ENCODE measurements around the gene HSCB. TPM values are rescaled to one million over a fixed set of nuclear protein-coding genes. Genes with fewer than 3 reads are reported as not detected.
"Not testable (repeated sequence)": the region's sequence is repeated elsewhere in the genome, so short reads cannot be mapped to it uniquely, and the experiment has no call there.

HSCB gene
- total RNA-seq, 1 donor from 2014 or later, result 6.9 TPM

DNA sequence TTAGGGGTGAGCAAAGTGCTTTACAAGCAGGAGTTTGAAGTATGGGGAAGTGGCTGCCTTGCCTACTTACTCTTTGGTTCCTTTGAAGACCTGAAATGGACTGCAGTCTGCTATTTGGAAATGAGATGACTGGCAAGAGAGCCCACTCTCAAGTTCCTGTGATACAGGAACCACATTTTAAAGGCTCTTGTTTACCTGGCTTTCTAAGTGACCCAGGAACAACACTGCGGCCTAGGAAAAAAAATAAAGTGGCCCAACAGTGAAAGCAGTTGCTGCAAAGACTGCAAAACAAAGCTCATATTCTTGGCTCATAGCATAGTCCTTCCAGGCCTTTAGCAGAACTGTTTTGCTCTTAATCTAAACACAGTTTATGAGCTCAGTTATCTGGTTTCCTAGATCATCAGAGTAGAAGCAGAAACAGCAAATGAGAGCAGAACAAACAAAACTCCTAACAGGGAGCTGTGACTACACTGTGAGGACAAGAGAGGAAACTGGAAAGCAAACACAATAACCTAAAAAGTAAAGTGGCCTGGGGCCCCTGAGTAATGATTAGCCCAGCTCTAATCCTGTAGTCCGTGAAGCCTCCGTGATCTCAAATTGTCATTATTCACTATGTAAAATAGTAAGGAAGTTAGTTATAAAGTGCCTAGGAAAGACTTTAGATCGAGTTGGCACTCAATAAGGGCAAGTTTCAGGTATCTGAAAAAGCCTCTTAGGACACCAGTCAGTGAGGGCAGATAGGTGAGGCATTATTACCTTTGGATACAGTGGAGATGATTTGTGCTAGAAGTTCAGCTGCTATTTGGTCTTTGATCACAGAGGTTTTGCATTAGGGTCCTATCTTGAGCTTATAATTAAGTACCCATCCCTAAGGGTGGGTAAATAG is 42.2 kb downstream of the HSCB start:
- DNase-seq (ENCODE audit: low spot score in 2 of 2) (no peak), FAIRE-seq (no peak)

DNA sequence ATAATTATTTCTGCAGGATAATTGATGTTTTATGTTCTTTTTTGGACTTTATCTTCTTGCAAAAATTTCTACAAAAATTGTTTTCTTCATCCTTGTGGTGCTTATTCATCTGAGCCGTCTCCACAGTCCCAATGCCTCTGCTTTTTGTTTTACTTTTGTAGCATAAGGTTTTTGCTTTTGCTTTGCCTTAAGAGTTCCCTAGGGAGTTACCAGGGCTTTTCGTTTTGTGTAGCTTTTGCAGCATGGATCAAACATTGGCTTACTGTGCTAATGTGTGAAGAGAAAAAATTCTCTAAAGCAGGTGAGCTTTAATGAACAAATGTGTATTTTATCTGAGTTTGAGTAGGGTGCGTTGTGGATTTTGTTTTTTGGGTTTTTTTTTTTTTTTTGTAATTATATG is 46.8 kb downstream of the HSCB start:
- DNase-seq (ENCODE audit: low spot score in 2 of 2) (no peak), FAIRE-seq (no peak)

DNA sequence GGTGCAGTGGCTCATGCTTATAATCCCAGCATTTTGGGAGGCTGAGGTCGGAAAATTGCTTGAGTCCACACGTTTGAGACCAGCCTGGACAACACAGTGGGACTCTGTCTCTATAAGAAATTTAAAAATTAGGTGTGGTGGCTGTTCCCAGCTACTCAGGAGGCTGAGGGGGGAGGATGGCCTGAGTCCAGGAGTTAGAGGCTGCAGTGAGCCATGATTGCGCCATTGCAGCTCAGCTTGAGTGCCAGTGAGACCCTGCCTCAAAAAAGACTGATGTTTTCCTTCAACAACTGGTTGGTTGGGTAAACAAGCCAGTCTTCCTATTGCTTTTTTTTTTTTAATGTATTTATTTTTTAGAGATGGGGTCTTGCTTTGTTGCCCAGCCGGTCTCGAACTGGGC is 49.3 kb downstream of the HSCB start:
- DNase-seq (ENCODE audit: low spot score in 2 of 2) (no peak), FAIRE-seq (no peak)

DNA sequence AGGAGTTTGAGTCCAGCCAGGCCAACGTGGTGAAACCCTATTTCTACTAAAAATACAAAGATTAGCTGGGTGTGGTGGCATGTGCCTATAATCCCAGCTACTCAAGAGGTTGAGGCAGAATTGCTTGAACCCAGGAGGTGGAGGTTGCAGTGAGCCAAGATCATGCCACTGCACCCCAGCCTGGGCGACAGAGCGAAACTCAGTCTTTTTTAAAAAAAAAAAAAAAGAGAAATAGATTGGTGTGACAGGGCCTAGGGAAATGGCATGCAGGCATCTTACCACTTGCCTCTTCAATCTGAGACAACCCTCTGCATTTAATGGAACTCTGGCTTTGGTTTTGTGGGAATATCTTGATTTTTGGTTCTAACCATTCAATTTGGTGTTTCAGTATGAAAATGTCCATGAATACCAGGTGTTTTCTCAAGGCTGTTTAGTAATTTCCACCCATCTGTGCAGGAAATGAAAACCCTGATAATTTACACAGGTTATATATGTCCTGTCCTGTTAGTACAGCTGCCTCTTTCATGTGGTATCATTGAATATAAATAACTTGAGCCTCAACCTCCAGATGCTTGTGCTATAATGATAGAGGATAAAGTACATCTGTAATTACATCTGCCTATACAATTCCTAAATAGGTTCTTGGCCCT is 50.1 kb downstream of the HSCB start:
- FAIRE-seq (no peak), DNase-seq (ENCODE audit: low spot score in 2 of 2) (no peak)

DNA sequence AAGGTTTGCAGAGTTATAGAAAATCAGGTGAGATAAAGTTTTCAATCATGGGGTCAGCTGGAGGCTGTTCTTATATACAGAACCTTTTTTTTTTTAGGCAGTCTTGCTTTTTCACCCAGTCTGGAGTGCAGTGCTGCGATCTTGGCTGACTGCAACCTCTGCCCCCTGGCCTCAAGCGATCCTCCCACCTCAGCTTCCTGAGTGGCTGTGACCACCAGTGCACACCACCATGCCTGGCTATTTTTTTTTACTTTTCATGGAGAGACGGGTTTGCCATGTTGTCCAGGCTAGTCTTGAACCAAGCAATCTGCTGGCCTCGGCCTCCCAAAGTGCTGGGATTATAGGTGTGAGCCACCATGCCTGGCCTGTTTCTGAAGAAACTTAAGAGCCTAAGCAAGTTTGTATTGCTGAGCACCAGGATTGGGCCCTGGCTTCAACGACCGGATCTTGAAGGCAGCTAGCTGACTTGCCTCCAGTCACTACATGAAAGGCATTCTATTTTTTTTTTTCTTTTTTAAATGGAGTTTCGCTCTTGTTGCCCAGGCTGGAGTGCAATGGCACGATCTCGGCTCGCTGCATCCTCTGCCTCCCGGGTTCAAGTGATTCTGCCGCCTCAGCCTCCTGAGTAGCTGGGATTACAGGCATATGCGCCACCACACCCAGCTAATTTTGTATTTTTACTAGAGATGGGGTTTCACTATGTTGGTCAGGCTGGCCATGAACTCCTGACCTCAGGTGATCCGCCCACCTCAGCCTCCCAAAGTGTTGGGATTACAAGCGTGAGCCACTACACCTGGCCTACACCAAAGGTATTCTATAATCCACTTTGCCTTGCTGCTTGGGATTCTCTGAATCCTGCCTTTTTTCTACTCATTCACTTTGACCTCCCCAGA is 50.9 kb downstream of the HSCB start:
- no peak for DNase-seq (ENCODE audit: low spot score in 2 of 2)
- FAIRE-seq, result no peak

DNA sequence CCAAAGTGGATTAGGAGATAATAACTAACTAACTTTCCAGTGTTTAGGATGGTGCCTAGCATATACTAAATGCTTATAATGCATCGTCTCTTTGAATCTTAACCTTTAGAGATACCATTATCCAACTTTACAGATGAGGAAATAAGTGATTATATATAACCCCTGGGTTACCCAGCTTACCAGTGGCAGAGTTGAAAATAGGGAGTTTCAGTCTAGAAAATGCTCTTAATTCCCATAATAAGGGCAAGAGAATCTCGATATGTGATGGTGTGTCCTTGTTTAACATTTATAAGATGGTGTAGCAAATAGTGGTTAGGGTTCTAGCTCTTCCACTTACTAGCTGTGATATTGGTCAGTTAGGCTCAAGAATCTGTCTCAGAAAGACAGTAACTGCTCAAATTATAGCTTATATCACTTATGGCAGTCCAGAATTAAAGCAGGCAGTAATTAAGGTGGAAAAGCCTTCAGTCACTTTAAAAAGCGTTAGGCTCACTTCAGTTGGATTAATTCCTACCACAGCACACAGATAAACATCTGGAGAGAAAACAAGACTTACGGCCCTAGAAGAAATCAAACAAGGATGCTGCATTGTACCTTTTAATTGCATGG is 52.2 kb downstream of the HSCB start:
- DNase-seq (ENCODE audit: low spot score in 2 of 2) (no peak), FAIRE-seq (no peak)

DNA sequence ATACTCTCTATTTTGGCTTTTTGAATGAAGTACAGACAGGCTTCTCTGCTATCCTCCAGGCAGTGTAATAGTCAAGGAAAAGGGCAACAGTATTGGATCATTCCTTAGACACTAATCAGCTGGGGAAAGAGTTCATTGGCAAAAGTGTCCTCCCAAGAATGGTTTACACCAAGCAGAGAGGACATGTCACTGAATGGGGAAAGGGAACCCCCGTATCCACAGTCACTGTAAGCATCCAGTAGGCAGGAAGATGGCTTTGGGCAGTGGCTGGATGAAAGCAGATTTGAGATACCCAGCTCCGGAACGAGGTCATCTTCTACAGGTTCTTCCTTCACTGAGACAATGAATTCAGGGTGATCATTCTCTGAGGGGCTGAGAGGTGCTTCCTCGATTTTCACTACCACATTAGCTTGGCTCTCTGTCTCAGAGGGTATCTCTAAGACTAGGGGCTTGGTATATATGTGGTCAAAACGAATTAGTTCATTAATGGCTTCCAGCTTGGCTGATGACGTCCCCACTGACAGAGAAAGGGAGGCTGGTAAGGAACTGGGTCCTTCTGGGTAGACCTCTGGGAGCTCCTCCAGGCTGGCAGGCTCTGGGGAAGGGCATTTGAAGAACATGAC is 53.3 kb downstream of the HSCB start:
- FAIRE-seq, result no peak
- no peak for DNase-seq (ENCODE audit: low spot score in 2 of 2)

DNA sequence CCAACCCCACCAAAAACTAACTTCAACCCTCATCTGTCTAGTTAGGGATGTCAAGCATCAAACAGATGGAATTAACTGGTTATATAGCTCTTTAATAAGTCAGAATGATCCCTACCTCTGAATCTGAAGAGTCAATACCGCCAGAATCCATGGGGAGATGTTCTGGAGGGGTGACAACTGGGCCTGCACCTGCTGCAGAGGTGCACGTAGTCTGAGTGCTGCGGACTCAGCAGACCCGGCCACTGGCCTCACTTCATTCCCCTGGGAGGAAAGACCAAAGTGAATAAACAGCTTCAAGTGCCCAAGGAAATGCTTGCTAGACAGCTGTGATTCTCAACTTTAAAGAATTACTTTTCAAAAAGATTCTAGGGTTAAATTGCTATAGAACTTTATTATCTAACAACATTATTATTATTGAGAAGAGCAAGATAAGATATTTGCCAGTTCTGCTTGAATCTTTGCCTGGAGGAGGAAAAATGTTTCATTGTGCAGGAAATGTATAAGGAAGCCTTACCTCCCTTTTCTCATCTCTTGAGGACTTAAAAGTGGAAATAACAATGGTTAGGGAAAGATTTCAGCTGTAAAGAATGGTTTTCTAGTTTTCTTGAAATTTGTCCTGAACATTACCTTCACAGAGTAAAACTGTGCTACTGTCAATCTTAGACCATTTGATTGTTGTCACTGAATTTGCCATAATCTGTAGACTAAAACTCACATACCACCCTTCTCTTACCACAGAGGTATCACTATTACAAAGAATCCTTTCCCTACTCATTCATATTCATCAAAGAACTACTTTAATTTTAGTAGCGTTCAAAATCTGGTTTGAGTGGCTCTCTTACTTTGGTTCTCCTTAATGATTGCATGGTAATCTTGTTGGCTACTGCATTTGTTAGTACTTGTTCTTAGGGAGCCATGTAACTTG is 54.4 kb downstream of the HSCB start:
- no peak for FAIRE-seq

DNA sequence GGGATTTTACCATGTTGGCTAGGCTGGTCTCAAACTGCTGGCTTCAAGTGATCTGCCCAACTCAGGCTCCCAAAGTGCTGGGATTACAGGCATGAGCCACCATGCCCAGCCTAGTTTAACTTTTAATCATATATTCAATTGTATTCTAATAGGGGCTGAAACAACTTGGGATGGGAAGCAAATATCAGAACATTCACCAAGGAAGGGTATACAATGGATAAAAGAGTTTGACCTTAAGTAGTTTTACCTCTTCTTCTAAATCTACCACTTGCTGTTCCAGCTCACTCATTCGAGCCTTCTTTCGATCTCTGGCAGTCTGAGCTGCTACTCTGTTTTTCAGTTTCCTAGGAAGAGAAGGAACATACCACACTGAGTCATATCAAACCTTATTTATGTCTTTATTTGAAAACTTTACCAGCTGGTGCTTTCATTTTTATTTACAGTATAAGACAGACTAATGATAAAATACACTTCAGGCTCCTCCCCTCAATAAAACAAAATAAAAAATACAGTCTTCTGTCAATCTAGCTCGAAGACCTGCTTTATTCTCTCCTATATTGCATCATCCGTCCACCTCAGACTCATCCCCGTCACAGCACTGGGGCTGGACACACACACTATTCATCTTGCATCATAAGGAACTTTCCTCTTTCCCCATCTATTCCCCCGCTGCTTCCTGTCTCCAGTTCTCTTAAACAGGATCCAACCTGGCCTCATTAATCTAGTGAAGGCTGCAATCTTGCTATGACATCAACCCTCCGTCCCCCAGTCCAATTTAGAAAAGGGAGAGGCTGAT is 57.2 kb downstream of the HSCB start:
- no peak for FAIRE-seq

More for the DNA sequence above, 54.4 kb downstream of the HSCB start:
- DNase-seq (ENCODE audit: low spot score in 2 of 2), result no peak

DNA sequence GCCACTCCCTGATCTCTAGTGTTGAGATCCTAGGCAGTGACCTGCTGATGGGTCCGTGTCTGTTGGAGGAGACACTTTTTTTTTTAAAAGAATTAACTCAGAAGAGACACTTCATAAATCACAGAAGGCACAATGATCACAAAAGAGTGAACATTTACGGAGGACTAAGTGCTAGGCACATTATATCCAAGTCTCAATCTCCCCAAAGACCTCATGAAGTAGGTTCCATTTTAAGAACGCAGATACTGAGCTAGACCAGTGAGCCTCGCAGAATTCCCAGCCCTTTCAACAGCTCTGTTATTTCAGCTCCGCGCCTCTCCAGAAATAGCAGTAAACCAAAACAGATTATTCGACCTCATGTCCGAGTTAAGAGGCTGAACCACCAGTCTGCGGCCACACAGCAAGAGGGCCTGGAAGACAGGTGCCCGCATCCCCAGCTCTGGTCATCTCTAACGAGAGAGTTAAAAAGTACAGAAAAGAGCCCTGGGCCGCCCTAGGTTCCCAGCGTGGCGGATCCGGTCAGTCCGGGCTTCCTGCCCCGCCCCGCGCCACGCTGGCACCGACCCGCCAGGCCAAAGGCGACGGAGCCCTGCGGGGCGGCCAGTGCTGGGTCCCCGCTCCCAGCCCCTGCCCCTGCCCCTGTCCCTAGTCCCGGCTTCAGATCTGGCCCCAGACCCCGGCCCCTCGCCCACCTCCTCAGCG is 57.9 kb downstream of the HSCB start:
- no peak for FAIRE-seq
- peak in 1 of 2 donors; percentile 54 for DNase-seq (ENCODE audit: low spot score in 2 of 2)

More for the DNA sequence above, 57.2 kb downstream of the HSCB start:
- peak in 1 of 2 donors; percentile 59 for DNase-seq (ENCODE audit: low spot score in 2 of 2)

DNA sequence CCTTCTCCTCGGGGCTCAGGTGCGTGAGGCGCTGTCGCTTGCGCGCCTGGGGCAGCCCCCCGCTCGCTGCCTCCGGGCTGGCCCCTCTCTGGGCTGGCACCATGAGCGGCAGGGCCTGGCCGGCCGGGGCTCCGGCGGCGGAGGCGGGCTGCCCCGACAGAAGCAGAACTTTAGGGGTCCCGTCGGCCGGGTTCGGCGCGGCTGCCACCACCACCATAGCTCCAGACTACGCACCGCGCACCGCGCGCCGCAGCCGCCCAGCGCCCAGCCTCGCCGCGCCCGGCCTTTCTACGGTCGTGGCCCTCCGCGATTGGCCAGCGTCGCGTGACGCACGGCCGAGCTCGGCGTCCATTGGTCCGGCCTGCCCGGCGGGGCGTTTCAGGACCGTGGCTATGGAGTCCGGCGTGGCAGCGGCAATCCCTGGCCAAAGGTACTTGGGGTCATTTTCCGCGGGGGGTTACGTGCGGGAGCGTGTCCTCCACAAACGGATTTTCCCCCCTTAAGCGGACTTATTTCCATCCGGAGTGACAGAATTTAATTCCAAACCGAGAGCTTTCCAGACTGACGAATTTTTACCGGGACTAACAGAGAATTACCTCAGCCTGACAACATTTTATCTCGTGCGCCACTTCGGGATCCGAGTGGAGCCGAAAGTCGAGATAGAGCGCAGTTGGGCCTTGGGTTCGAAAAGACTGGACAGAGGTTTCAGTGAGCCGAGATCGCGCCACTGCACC is 58.6 kb downstream of the HSCB start, which contains the start of gene XBP1:
XBP1 (minus strand) TSS at position 262 of the 734 bp plus-strand sequence.
- DNase-seq (ENCODE audit: low spot score in 2 of 2), result peak; percentile 98 to 99
- FAIRE-seq, result no peak

DNA sequence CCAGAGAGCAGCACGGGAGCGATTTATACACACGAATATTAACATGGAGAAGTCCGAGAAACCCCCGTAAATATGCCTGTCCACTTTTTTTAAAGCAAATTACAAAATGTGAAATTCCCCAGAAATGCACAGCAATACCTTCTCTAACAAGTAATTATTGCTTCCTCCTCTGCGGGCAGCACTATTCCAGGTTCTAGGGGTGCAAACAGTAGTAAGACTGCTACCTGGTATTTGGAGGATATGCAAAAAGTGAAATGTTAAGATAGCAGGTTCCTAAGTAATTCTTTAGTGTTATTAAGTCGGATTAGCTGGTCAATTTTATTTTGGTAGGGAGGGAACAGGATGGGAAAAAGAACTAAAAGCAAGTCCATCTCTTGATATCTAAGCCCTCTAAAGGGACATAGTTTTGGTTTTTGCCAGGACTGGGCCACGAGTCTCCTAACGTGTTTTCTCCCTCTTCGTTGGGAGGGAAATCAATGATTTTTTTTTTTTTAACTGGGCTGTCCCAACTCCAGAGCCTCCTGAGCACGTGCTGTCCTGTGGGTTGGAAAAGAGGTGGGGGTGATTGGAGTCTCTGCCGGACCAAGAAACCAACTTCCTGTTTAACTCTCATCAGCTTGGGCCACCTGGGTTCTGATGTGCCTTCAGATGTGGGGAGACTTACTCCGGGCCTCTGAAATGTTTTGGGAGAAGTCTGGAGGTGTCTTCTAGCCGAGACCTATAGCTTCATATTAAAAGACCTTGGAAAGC is 60.2 kb downstream of the HSCB start:
- no peak for FAIRE-seq

DNA sequence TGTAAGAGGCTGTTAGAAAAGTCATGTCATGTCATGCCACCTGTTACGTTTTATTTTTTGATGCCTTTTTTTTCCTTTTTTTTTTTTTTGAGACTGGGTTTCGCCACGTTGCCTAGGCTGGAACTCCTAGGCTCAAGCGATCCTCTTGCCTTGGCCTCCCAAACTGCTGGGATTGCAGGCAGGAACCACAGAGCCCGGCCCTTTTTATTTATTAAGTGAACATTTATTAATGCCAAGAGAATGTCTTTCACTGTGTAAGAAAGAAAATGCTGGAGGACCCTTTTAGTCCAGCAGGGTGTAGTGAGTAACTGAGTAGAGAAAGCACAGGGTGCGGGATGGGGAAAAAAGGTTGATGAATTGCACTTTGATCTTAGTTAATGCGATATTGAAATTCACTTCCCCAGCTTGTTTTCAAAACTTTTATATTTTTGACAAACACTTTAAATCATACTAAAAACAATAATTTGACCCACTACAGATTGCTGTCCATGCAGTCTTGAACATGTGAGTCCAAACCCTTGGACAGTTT is 60.8 kb downstream of the HSCB start:
- no peak for FAIRE-seq
- no peak for DNase-seq (ENCODE audit: low spot score in 2 of 2)

More for the DNA sequence above, 60.2 kb downstream of the HSCB start:
- no peak for DNase-seq (ENCODE audit: low spot score in 2 of 2)

DNA sequence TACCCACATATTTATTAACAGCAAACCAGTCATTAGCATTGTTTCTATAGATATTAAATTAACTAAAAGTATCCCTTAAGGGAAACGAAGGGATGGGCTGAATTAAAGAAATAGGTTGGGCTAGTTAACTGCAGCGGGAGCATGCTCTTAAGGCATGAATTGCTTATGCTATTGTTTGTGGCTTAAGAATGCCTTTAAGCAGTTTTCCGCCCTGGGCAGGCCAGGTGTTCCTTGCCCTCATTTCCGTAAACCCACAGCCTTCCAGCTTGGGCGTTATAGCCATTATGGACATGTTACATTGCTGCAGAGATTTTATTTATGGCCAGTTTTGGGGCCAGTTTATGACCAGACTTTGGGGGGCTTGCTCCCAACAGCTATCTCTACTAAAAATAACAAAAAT is 63.6 kb downstream of the HSCB start:
- DNase-seq (ENCODE audit: low spot score in 2 of 2); FAIRE-seq: not testable (repeated sequence)
